ENCODE data around the gene IP6K2. TPM values are rescaled to one million over a fixed set of nuclear protein-coding genes. Genes with fewer than 3 reads are reported as not detected.

Gene IP6K2
- total and polyA plus RNA-seq, 3 donors from 2014 or later = 113 to 148 (median 114) TPM

DNA sequence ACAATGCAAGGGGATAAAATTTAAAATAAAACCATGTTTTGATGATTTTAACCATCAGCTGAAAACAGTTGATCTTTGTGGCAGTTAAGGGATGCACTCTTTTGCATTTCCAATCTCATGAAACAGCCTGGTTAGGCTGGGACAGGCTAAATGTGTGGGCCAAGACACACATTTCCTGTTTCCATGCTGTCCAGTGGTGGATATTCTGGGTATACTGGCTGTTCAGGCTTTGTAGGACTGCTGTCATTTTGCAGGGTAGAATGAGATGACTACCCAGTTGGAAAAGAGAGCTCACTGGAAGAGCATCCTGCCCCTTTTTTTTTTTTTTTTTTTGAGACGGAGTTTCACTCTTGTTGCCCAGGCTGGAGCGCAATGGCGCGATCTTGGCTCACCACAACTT lies 42.0 kb upstream of the IP6K2 start:
- WGBS, 2 donors = 96 to 100% methylated on average over 4 of the region's 4 CpGs
- TF ChIP-seq, protein P1, sequence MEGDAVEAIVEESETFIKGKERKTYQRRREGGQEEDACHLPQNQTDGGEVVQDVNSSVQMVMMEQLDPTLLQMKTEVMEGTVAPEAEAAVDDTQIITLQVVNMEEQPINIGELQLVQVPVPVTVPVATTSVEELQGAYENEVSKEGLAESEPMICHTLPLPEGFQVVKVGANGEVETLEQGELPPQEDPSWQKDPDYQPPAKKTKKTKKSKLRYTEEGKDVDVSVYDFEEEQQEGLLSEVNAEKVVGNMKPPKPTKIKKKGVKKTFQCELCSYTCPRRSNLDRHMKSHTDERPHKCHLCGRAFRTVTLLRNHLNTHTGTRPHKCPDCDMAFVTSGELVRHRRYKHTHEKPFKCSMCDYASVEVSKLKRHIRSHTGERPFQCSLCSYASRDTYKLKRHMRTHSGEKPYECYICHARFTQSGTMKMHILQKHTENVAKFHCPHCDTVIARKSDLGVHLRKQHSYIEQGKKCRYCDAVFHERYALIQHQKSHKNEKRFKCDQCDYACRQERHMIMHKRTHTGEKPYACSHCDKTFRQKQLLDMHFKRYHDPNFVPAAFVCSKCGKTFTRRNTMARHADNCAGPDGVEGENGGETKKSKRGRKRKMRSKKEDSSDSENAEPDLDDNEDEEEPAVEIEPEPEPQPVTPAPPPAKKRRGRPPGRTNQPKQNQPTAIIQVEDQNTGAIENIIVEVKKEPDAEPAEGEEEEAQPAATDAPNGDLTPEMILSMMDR (IDR thresholded peaks at IDR 0.05) = no peak
- no peak for TF ChIP-seq POLR2A (IDR thresholded peaks at IDR 0.05)
- Histone ChIP-seq H3K4me3 (no peak overlapping the region), H3K27me3 (no peaks in the 10 kb centered on the region), H3K9me3 (no peaks in the 10 kb centered on the region), H3K27ac (no peak overlapping the region), H3K36me3 (ENCODE audit: low read depth, missing control alignments) (no peaks in the 10 kb centered on the region), H3K4me1 (no peaks in the 10 kb centered on the region)
- DNase-seq = no peak
- intact Hi-C loops (cut with DNase I; ENCODE audit: low total_unique reads) = no loop called here

DNA sequence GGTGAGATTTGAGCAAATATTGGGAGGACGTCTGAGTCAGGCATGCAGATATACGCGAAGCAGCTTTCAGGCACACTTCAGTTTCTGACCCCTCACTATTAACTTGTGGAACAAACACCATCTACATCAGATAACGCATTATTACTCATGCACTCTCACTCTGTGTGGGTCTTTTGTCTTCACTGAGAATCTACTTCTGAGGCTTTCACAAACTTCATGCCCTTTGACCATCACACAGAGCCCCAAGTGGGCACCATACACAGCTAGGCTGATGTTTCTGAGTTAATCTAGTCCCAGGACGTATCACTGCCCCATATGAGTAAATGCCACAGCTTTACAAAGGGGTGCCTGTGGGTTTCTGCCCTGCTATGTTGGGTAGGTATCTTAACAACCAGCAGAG lies 39.6 kb upstream of the IP6K2 start:
- no peaks in the 10 kb centered on the region for H3K4me1 ChIP-seq
- no peak overlapping the region for H3K27ac ChIP-seq
- H3K9me3 ChIP-seq = no peaks in the 10 kb centered on the region
- DNase-seq = no peak
- no peaks in the 10 kb centered on the region for H3K27me3 ChIP-seq
- 90 to 94% methylated on average over 5 of the region's 5 CpGs for WGBS, 2 donors
- intact Hi-C loops (cut with DNase I; ENCODE audit: low total_unique reads) = no loop called here
- TF ChIP-seq, protein P1 (IDR thresholded peaks at IDR 0.05) = no peak
- TF ChIP-seq POLR2A (IDR thresholded peaks at IDR 0.05) = no peak
- H3K4me3 ChIP-seq = no peak overlapping the region
- no peaks in the 10 kb centered on the region for H3K36me3 ChIP-seq (ENCODE audit: low read depth, missing control alignments)

DNA sequence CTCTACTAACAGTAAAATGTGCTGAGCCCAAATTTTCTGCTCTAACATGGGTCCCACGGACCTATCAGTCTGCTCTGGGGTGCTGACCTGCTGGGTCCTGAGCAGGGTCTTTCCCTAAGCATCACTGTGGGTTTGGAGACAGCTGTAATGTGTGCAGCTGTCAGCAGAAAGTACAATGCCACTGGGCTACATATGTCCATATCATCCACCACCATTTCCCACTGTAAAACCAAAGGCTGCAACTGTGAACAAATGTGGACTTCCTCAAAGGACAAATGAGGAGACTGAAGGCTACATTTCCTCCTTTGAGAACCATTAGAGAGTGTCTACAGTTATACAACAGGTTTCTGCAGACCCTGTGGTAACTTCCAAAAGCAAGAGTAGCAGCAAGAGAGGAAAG lies 33.8 kb upstream of the IP6K2 start:
- DNase-seq = no peak
- TF ChIP-seq, protein P1 (IDR thresholded peaks at IDR 0.05) = no peak
- H3K4me1 ChIP-seq = peaks cover 25% of the 10 kb centered on the region
- 71 to 91% methylated on average over 1 of the region's 1 CpG for WGBS, 2 donors
- no peaks in the 10 kb centered on the region for H3K9me3 ChIP-seq
- H3K27me3 ChIP-seq = no peaks in the 10 kb centered on the region
- no peaks in the 10 kb centered on the region for H3K36me3 ChIP-seq (ENCODE audit: low read depth, missing control alignments)
- no peak overlapping the region for H3K4me3 ChIP-seq
- H3K27ac ChIP-seq = no peak overlapping the region
- intact Hi-C loops (cut with DNase I; ENCODE audit: low total_unique reads) = no loop called here

DNA sequence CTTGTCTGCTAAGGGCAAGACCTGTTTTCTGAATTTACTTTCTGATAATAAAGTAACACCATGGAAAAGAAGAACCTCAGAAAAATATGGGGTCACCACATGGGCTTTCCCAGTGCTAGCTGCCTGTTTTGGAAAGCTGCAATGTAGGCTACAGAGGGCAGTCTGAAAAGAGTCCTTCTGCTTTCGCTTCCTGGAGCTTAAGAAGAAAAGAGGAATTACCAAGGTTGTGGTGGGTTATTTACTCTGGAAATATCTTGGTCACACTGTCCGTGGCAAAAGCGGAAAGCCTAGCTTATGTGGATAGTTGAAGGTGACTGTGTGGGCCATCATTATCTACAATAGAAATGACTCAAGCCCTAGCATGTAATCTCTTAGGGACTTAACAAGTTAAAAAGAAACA lies 31.7 kb upstream of the IP6K2 start:
- Histone ChIP-seq H3K4me1 (peaks cover 25% of the 10 kb centered on the region), H3K4me3 (no peak overlapping the region), H3K36me3 (ENCODE audit: low read depth, missing control alignments) (no peaks in the 10 kb centered on the region), H3K9me3 (no peaks in the 10 kb centered on the region), H3K27me3 (no peaks in the 10 kb centered on the region), H3K27ac (peak overlapping the region; percentile 58 to 84)
- DNase-seq = no peak
- intact Hi-C loops (cut with DNase I; ENCODE audit: low total_unique reads) = no loop called here
- TF ChIP-seq, protein P1 (IDR thresholded peaks at IDR 0.05) = no peak
- WGBS, 2 donors = 69 to 72% methylated on average over 3 of the region's 3 CpGs

DNA sequence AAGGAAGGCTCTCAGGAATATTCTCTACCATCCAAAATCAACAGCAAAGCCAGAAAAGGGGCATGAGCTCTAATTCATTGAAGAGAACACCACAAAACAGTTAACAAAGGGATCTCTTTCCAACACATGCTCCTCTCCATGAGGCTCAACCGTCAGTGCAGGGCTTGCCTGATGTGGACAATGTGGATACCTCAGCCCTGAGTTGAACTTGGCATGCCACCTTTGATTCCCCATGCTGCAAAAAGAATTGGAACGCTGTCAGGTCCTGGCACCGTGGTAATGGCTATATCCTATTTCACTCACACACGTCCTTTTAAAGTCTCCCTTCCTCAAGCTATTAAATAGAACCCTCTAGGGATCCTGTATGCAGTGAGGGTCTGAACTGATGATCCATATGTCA lies 30.7 kb upstream of the IP6K2 start:
- peaks cover 25% of the 10 kb centered on the region for H3K4me1 ChIP-seq
- H3K36me3 ChIP-seq (ENCODE audit: low read depth, missing control alignments) = no peaks in the 10 kb centered on the region
- H3K27ac ChIP-seq = peak overlapping the region; percentile 58 to 84
- no peaks in the 10 kb centered on the region for H3K9me3 ChIP-seq
- H3K27me3 ChIP-seq = no peaks in the 10 kb centered on the region
- 29 to 58% methylated on average over 4 of the region's 4 CpGs for WGBS, 2 donors
- H3K4me3 ChIP-seq = no peak overlapping the region
- no peak for DNase-seq
- intact Hi-C loops (cut with DNase I; ENCODE audit: low total_unique reads) = no loop called here
- TF ChIP-seq, protein P1 (IDR thresholded peaks at IDR 0.05) = no peak
- no peak for TF ChIP-seq POLR2A (IDR thresholded peaks at IDR 0.05)

All from testis (tissue), 3 donors.